MM.1S (cell line): ENCODE results near the gene HORMAD2.

Source experiments
- DNase-seq: peaks from one replicate; pipeline ENCODE4 v3.0.0-alpha.2; 2015
- H2AFZ ChIP-seq: fragments of 300-600 bp; sonication (generic); 2 replicates; pipeline ENCODE4 v1.6.0; 2016; ENCODE audit warnings: antibody characterized with exemption, low read length
- H3F3A ChIP-seq: fragments of 300-600 bp; sonication (generic); 2 replicates; pipeline ENCODE4 v1.6.1; 2016; ENCODE audit warnings: mild to moderate bottlenecking, antibody characterized with exemption, low read length, moderate library complexity, mixed read lengths; ENCODE audit not compliant: insufficient read depth
- H3K27ac ChIP-seq: fragments of 300-600 bp; sonication (generic); 2 replicates; pipeline ENCODE4 v1.5.1; 2016; ENCODE audit warnings: mild to moderate bottlenecking, low read length
- H3K27me3 ChIP-seq: fragments of 300-600 bp; sonication (generic); replicated peaks from 2 replicates; pipeline ENCODE4 v1.6.0; 2016; ENCODE audit warnings: low read length; ENCODE audit not compliant: insufficient read depth
- H3K36me3 ChIP-seq: fragments of 300-600 bp; sonication (generic); replicated peaks from 2 replicates; pipeline ENCODE4 v1.6.1; 2016; ENCODE audit warnings: mild to moderate bottlenecking, low read length, mixed read lengths; ENCODE audit not compliant: insufficient read depth
- H3K4me1 ChIP-seq: fragments of 300-600 bp; sonication (generic); 2 replicates; pipeline ENCODE4 v1.6.1; 2016; ENCODE audit warnings: low read length, mixed read lengths
- H3K4me2 ChIP-seq: fragments of 300-600 bp; sonication (generic); 2 replicates; pipeline ENCODE4 v1.6.0; 2016; ENCODE audit warnings: low read depth, low read length
- H3K4me3 ChIP-seq: fragments of 300-600 bp; sonication (generic); 2 replicates; pipeline ENCODE4 v1.5.1; 2016; ENCODE audit warnings: low read length, mixed read lengths
- H3K79me2 ChIP-seq: fragments of 300-600 bp; sonication (generic); 2 replicates; pipeline ENCODE4 v1.6.1; 2016; ENCODE audit warnings: mixed run types, low read length, mixed read lengths
- H3K9ac ChIP-seq: fragments of 300-600 bp; sonication (generic); 2 replicates; pipeline ENCODE4 v1.6.1; 2016; ENCODE audit warnings: low read length, mixed read lengths
- H3K9me2 ChIP-seq: fragments of 300-600 bp; sonication (generic); replicated peaks from 2 replicates; pipeline ENCODE4 v1.6.1; 2016; ENCODE audit warnings: mild to moderate bottlenecking, low read length, mixed read lengths; ENCODE audit not compliant: insufficient read depth
- H3K9me3 ChIP-seq: fragments of 300-600 bp; sonication (generic); replicated peaks from 2 replicates; pipeline ENCODE4 v1.6.1; 2016; ENCODE audit warnings: mild to moderate bottlenecking, low read length, mixed read lengths; ENCODE audit not compliant: insufficient read depth
- H4K20me1 ChIP-seq: fragments of 300-600 bp; sonication (generic); 2 replicates; pipeline ENCODE4 v1.6.1; 2016; ENCODE audit warnings: mild to moderate bottlenecking, low read length, moderate library complexity, mixed read lengths; ENCODE audit not compliant: insufficient read depth
- CTCF ChIP-seq: fragments of 300-600 bp; sonication (generic); IDR thresholded peaks from 2 replicates; pipeline ENCODE4 v1.5.1; 2016; ENCODE audit warnings: antibody characterized with exemption, low read length, mixed read lengths
- EZH2 ChIP-seq: fragments of 300-600 bp; sonication (generic); optimal IDR thresholded peaks from 2 replicates; pipeline ENCODE3; 2017; ENCODE audit warnings: low read depth, mild to moderate bottlenecking, antibody characterized with exemption, low read length, mixed read lengths
- EZH2phosphoT487 ChIP-seq: fragments of 300-600 bp; sonication (generic); IDR thresholded peaks from 2 replicates; pipeline ENCODE4 v1.6.1; 2018; ENCODE audit warnings: antibody characterized with exemption, low read length

HORMAD2 gene

DNA sequence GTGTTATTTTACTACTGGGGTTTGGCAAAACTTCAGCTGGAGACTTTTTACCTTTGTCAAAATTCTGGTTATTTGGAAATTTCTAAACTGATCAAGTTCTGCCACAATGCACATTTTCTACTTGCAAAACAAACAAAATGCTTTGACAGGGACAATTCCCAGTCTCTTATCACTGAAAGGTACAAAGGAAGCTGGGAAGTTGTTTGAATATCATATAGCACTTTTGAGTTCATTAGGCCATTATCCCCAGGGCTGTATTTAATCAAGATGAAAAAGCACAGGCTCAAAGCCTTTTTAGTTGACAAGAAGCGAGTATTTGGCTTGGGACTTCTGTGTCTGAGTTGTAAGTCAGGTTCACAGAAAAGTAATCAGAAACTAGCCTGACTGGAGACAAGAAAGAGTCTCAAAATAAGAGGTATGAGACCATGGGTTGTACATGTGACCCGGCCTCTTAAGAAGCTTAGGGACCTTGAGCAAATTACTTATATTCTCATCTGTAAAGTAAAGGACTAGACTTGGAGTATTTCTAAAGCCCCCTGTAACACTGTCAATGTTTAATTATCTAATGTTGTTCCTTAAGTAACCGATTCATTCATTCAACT, 2.9 kb upstream of the HORMAD2 start:
- no peaks in the 10 kb centered on the region for H3K9me2 ChIP-seq
- DNase-seq: no peak
- no peak overlapping the region for H3K27ac ChIP-seq
- H3K27me3 ChIP-seq: no peaks in the 10 kb centered on the region
- H3K4me3 ChIP-seq: no peak overlapping the region
- no peaks in the 10 kb centered on the region for H3K79me2 ChIP-seq
- H3K9me3 ChIP-seq: no peaks in the 10 kb centered on the region
- H3K9ac ChIP-seq: no peak overlapping the region
- no peaks in the 10 kb centered on the region for H3K4me1 ChIP-seq
- no peaks in the 10 kb centered on the region for H3K36me3 ChIP-seq
- no peaks in the 10 kb centered on the region for H3F3A ChIP-seq
- TF ChIP-seq EZH2phosphoT487: no peak
- no peak for TF ChIP-seq EZH2
- no peak for TF ChIP-seq CTCF
- no peak overlapping the region for H3K4me2 ChIP-seq
- H2AFZ ChIP-seq: no peak overlapping the region
- H4K20me1 ChIP-seq: no peaks in the 10 kb centered on the region

GRCh38 chr22:30078320-30079311, 1.6 kb upstream of the HORMAD2 start:
- no peaks in the 10 kb centered on the region for H3K9me2 ChIP-seq
- no peaks in the 10 kb centered on the region for H3K79me2 ChIP-seq
- H4K20me1 ChIP-seq: no peaks in the 10 kb centered on the region
- no peaks in the 10 kb centered on the region for H3K36me3 ChIP-seq
- no peak overlapping the region; the same call in 1 of the 2 replicates for H3K4me3 ChIP-seq
- no peaks in the 10 kb centered on the region for H3K9me3 ChIP-seq
- peak overlapping the region; percentile 7; the same call in 1 of the 2 replicates for H3K4me2 ChIP-seq
- H3F3A ChIP-seq: no peaks in the 10 kb centered on the region
- H3K27me3 ChIP-seq: no peaks in the 10 kb centered on the region
- DNase-seq: no peak
- H3K9ac ChIP-seq: no peak overlapping the region
- no peak overlapping the region for H3K27ac ChIP-seq
- no peak overlapping the region for H2AFZ ChIP-seq
- TF ChIP-seq EZH2phosphoT487 (no peak), CTCF (no peak), EZH2 (no peak)
- no peaks in the 10 kb centered on the region for H3K4me1 ChIP-seq

GRCh38 chr22:30080805-30081204, 541 bp downstream of the HORMAD2 start:
- Histone ChIP-seq H3K9me3 (no peaks in the 10 kb centered on the region), H3K36me3 (no peaks in the 10 kb centered on the region), H3K27me3 (no peaks in the 10 kb centered on the region), H3K9ac (no peak overlapping the region), H3K4me1 (no peaks in the 10 kb centered on the region), H3F3A (no peaks in the 10 kb centered on the region), H4K20me1 (no peaks in the 10 kb centered on the region), H2AFZ (no peak overlapping the region; the same call in 1 of the 2 replicates), H3K9me2 (no peaks in the 10 kb centered on the region), H3K4me2 (no peak overlapping the region), H3K27ac (no peak overlapping the region), H3K79me2 (no peaks in the 10 kb centered on the region), H3K4me3 (no peak overlapping the region)
- TF ChIP-seq CTCF: no peak
- no peak for TF ChIP-seq EZH2phosphoT487
- no peak for TF ChIP-seq EZH2
- DNase-seq: no peak
